A204.1 (cell line): ENCODE measurements around the gene HGF.

Experiments used
- FAIRE-seq: peaks from 2 replicates; lab custom pipeline; 2012; peaks lifted over from hg19 to GRCh38; lab: Jason Lieb, UNC

The HGF gene

GRCh38 chr7:81682873-81683272, 87.0 kb downstream of the HGF start:
- FAIRE-seq = no peak

GRCh38 chr7:81680120-81680519, 89.7 kb downstream of the HGF start:
- FAIRE-seq = no peak

- no peak for FAIRE-seq
Observed at GRCh38 chr7:81676813-81677212, 93.0 kb downstream of the HGF start.

- no peak for FAIRE-seq
Observed at GRCh38 chr7:81676105-81676811, 93.6 kb downstream of the HGF start.

- FAIRE-seq = no peak
Observed at GRCh38 chr7:81674431-81674830, 95.4 kb downstream of the HGF start.

- FAIRE-seq = no peak
Observed at GRCh38 chr7:81672872-81673271, 97.0 kb downstream of the HGF start.

GRCh38 chr7:81669476-81670105, 100.3 kb downstream of the HGF start:
- no peak for FAIRE-seq

GRCh38 chr7:81666209-81666608, 103.6 kb downstream of the HGF start:
- no peak for FAIRE-seq

GRCh38 chr7:81665236-81665635, 104.6 kb downstream of the HGF start:
- FAIRE-seq = no peak

- no peak for FAIRE-seq
Observed at GRCh38 chr7:81664304-81664703, 105.5 kb downstream of the HGF start.

GRCh38 chr7:81662531-81662930, 107.3 kb downstream of the HGF start:
- no peak for FAIRE-seq

GRCh38 chr7:81659697-81660395, 110.0 kb downstream of the HGF start:
- no peak for FAIRE-seq

GRCh38 chr7:81657551-81657950, 112.3 kb downstream of the HGF start:
- FAIRE-seq = no peak

- FAIRE-seq = no peak
Observed at GRCh38 chr7:81655271-81655670, 114.6 kb downstream of the HGF start.

- no peak for FAIRE-seq
Observed at GRCh38 chr7:81652225-81652624, 117.6 kb downstream of the HGF start.
